PC-9 (cell line): ENCODE results near the gene GABRG3.

Experiments
- EZH2 ChIP-seq: fragments of 200-600 bp; sonication (generic); IDR thresholded peaks from 2 replicates; pipeline ENCODE4 v1.8.0; 2017; ENCODE audit warnings: antibody characterized with exemption, low read depth
- TF ChIP-seq, protein P1 (sequence below): fragments of 200-600 bp; sonication (generic); conservative IDR thresholded peaks from 2 replicates; pipeline ENCODE4 v1.6.1; 2017; ENCODE audit warnings: mixed run types, antibody characterized with exemption, mild to moderate bottlenecking, moderate library complexity

DNA sequence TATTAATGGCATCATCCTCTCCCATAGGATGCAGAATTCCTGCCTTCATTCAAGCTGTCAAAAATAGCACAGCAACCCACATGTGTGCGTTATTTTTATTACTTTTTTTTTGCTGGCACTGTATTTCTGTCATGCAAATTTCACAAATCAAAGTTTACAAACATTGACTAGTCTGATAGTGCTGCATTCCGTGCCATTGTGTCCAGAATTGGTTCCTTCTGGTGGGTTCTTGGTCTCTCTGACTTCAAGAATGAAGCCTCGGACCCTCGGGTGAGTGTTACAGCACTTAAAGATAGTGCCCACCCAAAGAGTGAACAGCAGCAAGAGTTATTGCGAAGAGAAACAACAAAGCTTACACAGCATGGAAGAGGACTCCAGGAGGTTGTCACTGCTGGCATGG lies 490.2 kb downstream of the GABRG3 start:
- TF ChIP-seq, protein P1, sequence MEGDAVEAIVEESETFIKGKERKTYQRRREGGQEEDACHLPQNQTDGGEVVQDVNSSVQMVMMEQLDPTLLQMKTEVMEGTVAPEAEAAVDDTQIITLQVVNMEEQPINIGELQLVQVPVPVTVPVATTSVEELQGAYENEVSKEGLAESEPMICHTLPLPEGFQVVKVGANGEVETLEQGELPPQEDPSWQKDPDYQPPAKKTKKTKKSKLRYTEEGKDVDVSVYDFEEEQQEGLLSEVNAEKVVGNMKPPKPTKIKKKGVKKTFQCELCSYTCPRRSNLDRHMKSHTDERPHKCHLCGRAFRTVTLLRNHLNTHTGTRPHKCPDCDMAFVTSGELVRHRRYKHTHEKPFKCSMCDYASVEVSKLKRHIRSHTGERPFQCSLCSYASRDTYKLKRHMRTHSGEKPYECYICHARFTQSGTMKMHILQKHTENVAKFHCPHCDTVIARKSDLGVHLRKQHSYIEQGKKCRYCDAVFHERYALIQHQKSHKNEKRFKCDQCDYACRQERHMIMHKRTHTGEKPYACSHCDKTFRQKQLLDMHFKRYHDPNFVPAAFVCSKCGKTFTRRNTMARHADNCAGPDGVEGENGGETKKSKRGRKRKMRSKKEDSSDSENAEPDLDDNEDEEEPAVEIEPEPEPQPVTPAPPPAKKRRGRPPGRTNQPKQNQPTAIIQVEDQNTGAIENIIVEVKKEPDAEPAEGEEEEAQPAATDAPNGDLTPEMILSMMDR, result no peak
- TF ChIP-seq EZH2, result no peak
